ENCODE measurements around the gene PLEKHA7. TPM values are rescaled to one million over a fixed set of nuclear protein-coding genes. Genes with fewer than 3 reads are reported as not detected.

PLEKHA7 gene
- polyA plus RNA-seq, 1 of the 3 experiments (the other 2 are of a cell fraction): 0.12 TPM

- no peaks in the 10 kb centered on the region for H3K9me3 ChIP-seq
- CTCF ChIA-PET: interaction anchor here (1.3 to 2.4 kb wide), 4 partner anchors 11 to 206 kb away, joined by 4 to 13 read pairs (median 6); partner anchors contain the start of gene PLEKHA7
- no peak overlapping the region for H3K4me3 ChIP-seq (ENCODE audit: low read depth in 2 of 2, low read length in 1 of 2)
- no peak for DNase-seq
- H3K27me3 ChIP-seq (ENCODE audit: insufficient read depth): 0 out of 2 replicates have a peak, but pooled peaks cover 2% of the 10 kb centered on the region
- no peak overlapping the region for H3K4me2 ChIP-seq
- H4K20me1 ChIP-seq (ENCODE audit: insufficient read depth): no peaks in the 10 kb centered on the region
- no peaks in the 10 kb centered on the region for H3F3A ChIP-seq (replicated peaks; ENCODE audit: insufficient read depth)
- H3K9ac ChIP-seq: no peak overlapping the region
- no peaks in the 10 kb centered on the region for H3K4me1 ChIP-seq (ENCODE audit: control insufficient read depth in 1 of 2, insufficient read depth in 2 of 2, low read depth in 1 of 2, low read length in 1 of 2)
- H3K36me3 ChIP-seq (replicated peaks in 1 of 2; ENCODE audit: control insufficient read depth in 1 of 2, insufficient read depth in 2 of 2, low read length in 1 of 2): no peaks in the 10 kb centered on the region
- TF ChIP-seq EZH2phosphoT487 (IDR thresholded peaks at IDR 0.05; ENCODE audit: borderline replicate concordance, low read depth) (no peak), NRF1 (IDR thresholded peaks at IDR 0.05; ENCODE audit: low read depth, low read length) (no peak), TCF12 (IDR thresholded peaks at IDR 0.05) (no peak), ELF1 (IDR thresholded peaks at IDR 0.05) (no peak), TAF1 (IDR thresholded peaks at IDR 0.05; ENCODE audit: borderline replicate concordance, low read depth, low read length) (no peak), MAX (IDR thresholded peaks at IDR 0.05; ENCODE audit: low read depth) (no peak), FOSL2 (IDR thresholded peaks at IDR 0.05; ENCODE audit: borderline replicate concordance, low read depth) (no peak), FOXJ3 (CRISPR knock-in tag; IDR thresholded peaks at IDR 0.05) (no peak), CHD2 (IDR thresholded peaks at IDR 0.05; ENCODE audit: low read length, partially characterized antibody) (no peak), CTCF (IDR thresholded peaks at IDR 0.05) (no peak), RAD21 (IDR thresholded peaks at IDR 0.05; ENCODE audit: low read length) (no peak), SMC3 (IDR thresholded peaks at IDR 0.05; ENCODE audit: low read depth, low read length) (no peak)
- POLR2A ChIA-PET: no interaction called here
- H3K9me2 ChIP-seq: no peaks in the 10 kb centered on the region
- H2AFZ ChIP-seq (ENCODE audit: low read depth): no peak overlapping the region
- WGBS (ENCODE audit: low lambda C conversion rate): 45% methylated on average over 3 of the region's 3 CpGs
- no peaks in the 10 kb centered on the region for H3K79me2 ChIP-seq (ENCODE audit: insufficient read depth)
- H3K27ac ChIP-seq (ENCODE audit: low read depth in 2 of 2, low read length in 1 of 2): no peak overlapping the region
Observed at GRCh38 chr11:17026487-17027082, 12.4 kb upstream of the PLEKHA7 start.

- Histone ChIP-seq H3K79me2 (ENCODE audit: insufficient read depth) (no peaks in the 10 kb centered on the region), H3K4me2 (no peak overlapping the region), H2AFZ (ENCODE audit: low read depth) (no peak overlapping the region), H4K20me1 (ENCODE audit: insufficient read depth) (no peaks in the 10 kb centered on the region), H3K4me1 (ENCODE audit: control insufficient read depth in 1 of 2, insufficient read depth in 2 of 2, low read depth in 1 of 2, low read length in 1 of 2) (no peaks in the 10 kb centered on the region), H3K9me3 (no peaks in the 10 kb centered on the region), H3K9me2 (no peaks in the 10 kb centered on the region), H3K27ac (ENCODE audit: low read depth in 2 of 2, low read length in 1 of 2) (no peak overlapping the region), H3K27me3 (ENCODE audit: insufficient read depth) (0 out of 2 replicates have a peak, but pooled peaks cover 5% of the 10 kb centered on the region), H3F3A (replicated peaks; ENCODE audit: insufficient read depth) (no peaks in the 10 kb centered on the region), H3K4me3 (ENCODE audit: low read depth in 2 of 2, low read length in 1 of 2) (no peak overlapping the region), H3K36me3 (replicated peaks in 1 of 2; ENCODE audit: control insufficient read depth in 1 of 2, insufficient read depth in 2 of 2, low read length in 1 of 2) (no peaks in the 10 kb centered on the region), H3K9ac (no peak overlapping the region)
- no peak for TF ChIP-seq CTCF (IDR thresholded peaks at IDR 0.05)
- TF ChIP-seq RAD21 (IDR thresholded peaks at IDR 0.05; ENCODE audit: low read length): no peak
- TF ChIP-seq NRF1 (IDR thresholded peaks at IDR 0.05; ENCODE audit: low read depth, low read length): no peak
- no peak for TF ChIP-seq POLR2AphosphoS5 (IDR thresholded peaks at IDR 0.05; ENCODE audit: low read depth, low read length)
- CTCF ChIA-PET: no interaction called here
- POLR2A ChIA-PET: no interaction called here
- DNase-seq: no peak
- 60% methylated on average over 2 of the region's 2 CpGs for WGBS (ENCODE audit: low lambda C conversion rate)
Observed at GRCh38 chr11:17024924-17025323, 10.7 kb upstream of the PLEKHA7 start.
